Neural progenitor cell (in vitro differentiated cells): ENCODE measurements around the gene CA10. TPM values are rescaled to one million over a fixed set of nuclear protein-coding genes. Genes with fewer than 3 reads are reported as not detected.

Source experiments
- DNase-seq: peaks from one replicate; pipeline ENCODE4 v3.0.0-alpha.2; 2016; ENCODE audit warnings: low spot score
- H2AFZ ChIP-seq: fragments of 200-600 bp; sonication (generic); replicated peaks from 2 replicates; pipeline ENCODE4 v1.6.1; 2016; ENCODE audit warnings: antibody characterized with exemption
- H3F3A ChIP-seq: fragments of 200-600 bp; sonication (generic); 2 replicates; pipeline ENCODE4 v1.6.1; 2016; ENCODE audit warnings: antibody characterized with exemption, low read depth
- H3K27ac ChIP-seq: fragments of 200-600 bp; sonication (generic); 2 replicates; pipeline ENCODE4 v1.5.1; 2016; ENCODE audit warnings: mild to moderate bottlenecking
- H3K27me3 ChIP-seq: fragments of 200-600 bp; sonication (generic); 2 replicates; pipeline ENCODE4 v1.6.1; 2016; ENCODE audit warnings: mild to moderate bottlenecking, moderate library complexity
- H3K36me3 ChIP-seq: fragments of 200-600 bp; sonication (generic); 2 replicates; pipeline ENCODE4 v1.5.1; 2016
- H3K4me1 ChIP-seq: fragments of 200-600 bp; sonication (generic); 2 replicates; pipeline ENCODE4 v1.6.1; 2016; ENCODE audit warnings: mixed run types
- H3K4me2 ChIP-seq: fragments of 200-600 bp; sonication (generic); 2 replicates; pipeline ENCODE4 v1.6.1; 2016
- H3K4me3 ChIP-seq: fragments of 200-600 bp; sonication (generic); 2 replicates; pipeline ENCODE4 v1.5.1; 2016
- H3K79me2 ChIP-seq: fragments of 200-600 bp; sonication (generic); 2 replicates; pipeline ENCODE4 v1.6.1; 2016; ENCODE audit warnings: low read depth
- H3K9ac ChIP-seq: fragments of 200-600 bp; sonication (generic); 2 replicates; pipeline ENCODE4 v1.6.1; 2016
- H3K9me3 ChIP-seq: fragments of 200-600 bp; sonication (generic); 2 replicates; pipeline ENCODE4 v1.5.1; 2016; ENCODE audit warnings: low read depth
- H4K20me1 ChIP-seq: fragments of 200-600 bp; sonication (generic); 2 replicates; pipeline ENCODE4 v1.6.1; 2016; ENCODE audit warnings: low read depth
- H3K27ac Mint-ChIP-seq: 3 replicates; pipeline ENCODE4 v1.8.0; 2021; ENCODE audit warnings: mixed read lengths
- H3K27me3 Mint-ChIP-seq: 2 replicates; pipeline ENCODE4 v1.8.0; 2022; ENCODE audit warnings: low read depth, mild to moderate bottlenecking, inconsistent platforms, moderate library complexity, mixed read lengths; ENCODE audit not compliant: insufficient read depth
- H3K36me3 Mint-ChIP-seq: 3 replicates; pipeline ENCODE4 v1.8.0; 2021; ENCODE audit warnings: mixed read lengths
- H3K4me1 Mint-ChIP-seq: 3 replicates; pipeline ENCODE4 v1.8.0; 2021; ENCODE audit warnings: mixed read lengths
- H3K4me3 Mint-ChIP-seq: 3 replicates; pipeline ENCODE4 v1.8.0; 2021; ENCODE audit warnings: mild to moderate bottlenecking, moderate library complexity, mixed read lengths
- H3K9me3 Mint-ChIP-seq: 3 replicates; pipeline ENCODE4 v1.8.0; 2020; ENCODE audit warnings: mixed read lengths
- EZH2 ChIP-seq: fragments of 200-600 bp; sonication (generic); IDR thresholded peaks from 2 replicates; pipeline ENCODE4 v1.6.1; 2017; ENCODE audit warnings: antibody characterized with exemption, mild to moderate bottlenecking, moderate library complexity
- EZH2phosphoT487 ChIP-seq: fragments of 200-600 bp; sonication (generic); IDR thresholded peaks from 2 replicates; pipeline ENCODE4 v1.6.1; 2017; ENCODE audit warnings: antibody characterized with exemption
- total RNA-seq: library from RNA; depleted of rRNA; stranded (reverse); fragments of >200 nt; gene quantifications from 2 replicates; pipeline ENCODE4 v1.2.3, GENCODE V29; 2015; ENCODE audit warnings: low replicate concordance
- TF ChIP-seq, protein P1 (sequence below): fragments of 200-600 bp; sonication (generic); IDR thresholded peaks from 2 replicates; pipeline ENCODE4 v1.5.1; 2017; ENCODE audit warnings: antibody characterized with exemption, mild to moderate bottlenecking

Gene CA10
- total RNA-seq, 1 donor from 2014 or later = 0.65 TPM

DNA sequence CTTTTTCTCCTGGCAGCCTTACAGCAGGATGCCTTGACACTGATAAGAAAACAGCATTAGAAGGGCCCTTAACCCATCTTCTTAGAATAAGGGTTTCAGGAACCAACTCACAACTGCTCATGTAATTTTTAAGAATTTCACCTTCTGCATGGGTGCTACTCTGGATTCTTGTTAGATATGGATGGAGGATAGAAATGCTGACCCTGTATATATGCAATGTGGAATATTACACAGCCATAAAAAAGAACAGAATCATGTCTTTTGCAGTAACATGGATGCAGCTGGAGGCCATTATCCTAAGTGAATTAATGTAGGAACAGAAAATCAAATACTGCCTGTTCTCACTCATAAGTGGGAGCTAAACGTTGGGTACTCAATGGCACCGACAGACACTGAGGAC lies 423.5 kb downstream of the CA10 start:
- H3K36me3 Mint-ChIP-seq = no peaks in the 10 kb centered on the region
- peaks cover 3% of the 10 kb centered on the region for H3K27me3 Mint-ChIP-seq
- H3K27ac Mint-ChIP-seq = no peak overlapping the region
- Histone ChIP-seq H3K9ac (no peak overlapping the region), H4K20me1 (no peaks in the 10 kb centered on the region), H3K27ac (no peak overlapping the region), H2AFZ (no peak overlapping the region), H3K79me2 (no peaks in the 10 kb centered on the region), H3K4me2 (no peak overlapping the region), H3K27me3 (no peaks in the 10 kb centered on the region), H3K36me3 (no peaks in the 10 kb centered on the region), H3F3A (peaks cover 26% of the 10 kb centered on the region), H3K9me3 (no peaks in the 10 kb centered on the region), H3K4me1 (peaks cover 35% of the 10 kb centered on the region), H3K4me3 (no peak overlapping the region)
- H3K4me3 Mint-ChIP-seq = no peak overlapping the region
- DNase-seq = no peak
- peaks cover 59% of the 10 kb centered on the region for H3K4me1 Mint-ChIP-seq
- peaks cover 18% of the 10 kb centered on the region for H3K9me3 Mint-ChIP-seq
- TF ChIP-seq, protein P1, sequence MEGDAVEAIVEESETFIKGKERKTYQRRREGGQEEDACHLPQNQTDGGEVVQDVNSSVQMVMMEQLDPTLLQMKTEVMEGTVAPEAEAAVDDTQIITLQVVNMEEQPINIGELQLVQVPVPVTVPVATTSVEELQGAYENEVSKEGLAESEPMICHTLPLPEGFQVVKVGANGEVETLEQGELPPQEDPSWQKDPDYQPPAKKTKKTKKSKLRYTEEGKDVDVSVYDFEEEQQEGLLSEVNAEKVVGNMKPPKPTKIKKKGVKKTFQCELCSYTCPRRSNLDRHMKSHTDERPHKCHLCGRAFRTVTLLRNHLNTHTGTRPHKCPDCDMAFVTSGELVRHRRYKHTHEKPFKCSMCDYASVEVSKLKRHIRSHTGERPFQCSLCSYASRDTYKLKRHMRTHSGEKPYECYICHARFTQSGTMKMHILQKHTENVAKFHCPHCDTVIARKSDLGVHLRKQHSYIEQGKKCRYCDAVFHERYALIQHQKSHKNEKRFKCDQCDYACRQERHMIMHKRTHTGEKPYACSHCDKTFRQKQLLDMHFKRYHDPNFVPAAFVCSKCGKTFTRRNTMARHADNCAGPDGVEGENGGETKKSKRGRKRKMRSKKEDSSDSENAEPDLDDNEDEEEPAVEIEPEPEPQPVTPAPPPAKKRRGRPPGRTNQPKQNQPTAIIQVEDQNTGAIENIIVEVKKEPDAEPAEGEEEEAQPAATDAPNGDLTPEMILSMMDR = no peak
- no peak for TF ChIP-seq EZH2phosphoT487
- TF ChIP-seq EZH2 = no peak

DNA sequence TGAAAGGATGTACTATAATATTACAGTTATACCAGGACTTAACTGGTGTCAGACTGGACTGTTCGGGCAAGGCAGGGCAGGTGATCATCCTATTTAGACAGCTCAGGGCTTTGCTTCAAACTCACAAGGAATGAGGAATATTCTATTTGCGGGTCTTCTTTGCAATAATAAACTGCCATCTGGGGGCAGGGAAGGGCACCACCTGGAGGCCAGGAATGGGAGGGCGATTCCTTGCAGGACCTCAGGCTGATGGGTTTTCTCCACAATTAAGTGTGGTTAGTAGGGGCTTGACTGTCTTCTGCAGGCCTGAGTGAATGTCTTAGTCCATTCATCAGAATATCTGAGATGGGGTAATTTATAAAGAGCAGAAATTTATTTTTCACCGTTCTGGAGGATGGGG lies 424.1 kb downstream of the CA10 start:
- Histone ChIP-seq H3K4me1 (peaks cover 31% of the 10 kb centered on the region), H2AFZ (no peak overlapping the region), H3K4me3 (no peak overlapping the region), H3K27me3 (no peaks in the 10 kb centered on the region), H3K36me3 (no peaks in the 10 kb centered on the region), H3K4me2 (no peak overlapping the region), H3F3A (peaks cover 26% of the 10 kb centered on the region), H3K9ac (no peak overlapping the region), H3K27ac (no peak overlapping the region), H3K79me2 (no peaks in the 10 kb centered on the region), H4K20me1 (no peaks in the 10 kb centered on the region), H3K9me3 (no peaks in the 10 kb centered on the region)
- Mint-ChIP-seq H3K9me3 (peaks cover 18% of the 10 kb centered on the region), H3K4me1 (peaks cover 55% of the 10 kb centered on the region), H3K4me3 (no peak overlapping the region), H3K27me3 (peaks cover 3% of the 10 kb centered on the region), H3K36me3 (no peaks in the 10 kb centered on the region), H3K27ac (peak overlapping the region; percentile 50)
- TF ChIP-seq, protein P1 = peak; percentile 58
- TF ChIP-seq EZH2phosphoT487 (no peak), EZH2 (no peak)
- DNase-seq = peak; percentile 29

- Histone ChIP-seq H3K9me3 (no peaks in the 10 kb centered on the region), H3K79me2 (no peaks in the 10 kb centered on the region), H3K36me3 (no peaks in the 10 kb centered on the region), H2AFZ (peak overlapping the region; percentile 22), H3K4me3 (peak overlapping the region; percentile 10), H3K4me2 (peak overlapping the region; percentile 61), H3K27me3 (no peaks in the 10 kb centered on the region), H3F3A (peaks cover 26% of the 10 kb centered on the region), H4K20me1 (no peaks in the 10 kb centered on the region), H3K4me1 (peaks cover 28% of the 10 kb centered on the region), H3K27ac (peak overlapping the region; percentile 73), H3K9ac (no peak overlapping the region)
- Mint-ChIP-seq H3K27me3 (peaks cover 4% of the 10 kb centered on the region), H3K27ac (peak overlapping the region; percentile 72), H3K4me3 (no peak overlapping the region), H3K9me3 (peaks cover 18% of the 10 kb centered on the region), H3K36me3 (no peaks in the 10 kb centered on the region), H3K4me1 (peaks cover 44% of the 10 kb centered on the region)
- TF ChIP-seq, protein P1 = no peak
- TF ChIP-seq EZH2phosphoT487 (no peak), EZH2 (no peak)
- peak; percentile 61 for DNase-seq
These were observed 425.3 kb downstream of the CA10 start for GRCh38 chr17:51733166-51733565.
